GM12801 (cell line): ENCODE results near the gene S100A9.

Experiments
- TF ChIP-seq, protein P1 (sequence below): IDR thresholded peaks from one replicate; pipeline ENCODE4 v1.5.1; 2011; ENCODE audit warnings: control low read depth; ENCODE audit not compliant: insufficient read length; ENCODE audit errors: extremely low read depth

S100A9 gene

DNA sequence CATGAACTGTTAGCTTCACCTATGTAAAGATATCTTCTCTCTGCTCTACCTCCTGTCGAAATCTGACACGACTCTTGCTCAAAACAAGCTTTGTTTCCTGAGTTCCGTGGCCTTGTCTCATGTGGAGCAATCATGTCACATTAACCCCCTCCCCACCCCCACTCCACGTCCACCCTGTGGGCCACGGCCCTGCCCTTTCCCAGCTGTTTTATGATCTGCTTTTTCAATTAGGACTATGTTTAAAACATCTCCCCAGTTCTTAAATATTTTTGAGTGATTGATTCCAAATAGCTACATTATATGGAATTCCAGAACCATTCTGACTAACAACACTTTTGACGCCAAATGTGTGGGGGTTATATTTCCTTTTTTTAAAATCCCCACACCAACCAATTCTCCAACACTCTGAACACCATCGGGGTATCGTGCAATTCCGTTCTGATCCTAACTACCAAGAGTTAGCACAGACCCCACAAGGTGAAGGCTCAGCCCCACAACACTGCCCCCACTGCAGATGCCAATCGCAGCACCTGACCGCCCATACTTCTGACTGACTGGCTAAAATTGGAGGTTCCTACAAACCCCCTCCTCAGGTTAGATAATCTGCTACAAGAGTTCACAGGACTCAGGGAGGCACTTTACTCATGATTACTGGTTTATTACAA is 45.9 kb downstream of the S100A9 start:
- TF ChIP-seq, protein P1, sequence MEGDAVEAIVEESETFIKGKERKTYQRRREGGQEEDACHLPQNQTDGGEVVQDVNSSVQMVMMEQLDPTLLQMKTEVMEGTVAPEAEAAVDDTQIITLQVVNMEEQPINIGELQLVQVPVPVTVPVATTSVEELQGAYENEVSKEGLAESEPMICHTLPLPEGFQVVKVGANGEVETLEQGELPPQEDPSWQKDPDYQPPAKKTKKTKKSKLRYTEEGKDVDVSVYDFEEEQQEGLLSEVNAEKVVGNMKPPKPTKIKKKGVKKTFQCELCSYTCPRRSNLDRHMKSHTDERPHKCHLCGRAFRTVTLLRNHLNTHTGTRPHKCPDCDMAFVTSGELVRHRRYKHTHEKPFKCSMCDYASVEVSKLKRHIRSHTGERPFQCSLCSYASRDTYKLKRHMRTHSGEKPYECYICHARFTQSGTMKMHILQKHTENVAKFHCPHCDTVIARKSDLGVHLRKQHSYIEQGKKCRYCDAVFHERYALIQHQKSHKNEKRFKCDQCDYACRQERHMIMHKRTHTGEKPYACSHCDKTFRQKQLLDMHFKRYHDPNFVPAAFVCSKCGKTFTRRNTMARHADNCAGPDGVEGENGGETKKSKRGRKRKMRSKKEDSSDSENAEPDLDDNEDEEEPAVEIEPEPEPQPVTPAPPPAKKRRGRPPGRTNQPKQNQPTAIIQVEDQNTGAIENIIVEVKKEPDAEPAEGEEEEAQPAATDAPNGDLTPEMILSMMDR = no peak

DNA sequence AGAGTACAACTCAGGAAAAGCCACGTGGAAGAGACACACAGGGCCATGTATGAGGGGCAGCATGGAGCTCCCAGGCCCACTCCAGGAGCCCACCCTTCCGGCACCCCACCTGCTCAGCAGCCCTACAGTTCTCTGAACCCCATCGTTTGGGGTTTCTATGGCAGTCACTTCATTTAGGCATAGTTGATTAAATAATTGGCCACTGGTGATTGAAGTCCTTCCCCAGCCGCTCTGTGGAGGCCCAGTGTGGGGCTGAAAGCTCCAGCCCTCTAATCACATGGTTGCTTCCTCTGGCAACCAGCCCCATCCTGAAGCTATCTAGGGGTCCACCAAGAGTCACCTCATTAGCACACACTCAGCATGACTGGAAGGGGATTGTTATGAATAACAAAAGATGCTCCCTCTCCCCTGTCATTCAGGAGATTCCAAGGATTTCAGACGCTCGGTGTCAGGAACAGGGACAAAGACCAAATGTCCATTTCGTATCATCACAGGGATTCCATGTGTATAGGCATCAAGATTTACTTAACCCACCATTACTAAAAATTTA is 46.5 kb downstream of the S100A9 start:
- TF ChIP-seq, protein P1 = no peak

DNA sequence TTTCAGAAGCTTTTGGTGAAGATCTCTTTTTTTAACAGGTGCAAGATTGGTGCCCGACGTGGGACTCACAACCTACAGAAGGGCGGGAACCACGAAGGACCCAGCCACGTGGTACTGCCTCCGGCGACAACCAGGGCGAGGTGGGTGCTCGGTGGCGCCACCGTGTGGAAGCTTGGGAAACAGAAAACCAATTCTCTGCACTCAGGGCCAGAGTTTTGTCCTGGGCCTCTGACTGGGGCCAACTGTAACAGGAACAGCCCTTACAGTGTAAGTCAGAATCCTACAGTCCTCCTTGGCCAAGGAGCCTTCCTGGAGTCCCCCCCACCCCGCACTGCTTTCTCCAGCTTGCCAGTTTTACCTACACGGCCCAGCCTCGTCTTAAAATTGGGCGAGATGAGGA is 47.1 kb downstream of the S100A9 start:
- TF ChIP-seq, protein P1 = no peak
